ENCODE data around the gene IGFBP4.

IGFBP4 gene

DNA sequence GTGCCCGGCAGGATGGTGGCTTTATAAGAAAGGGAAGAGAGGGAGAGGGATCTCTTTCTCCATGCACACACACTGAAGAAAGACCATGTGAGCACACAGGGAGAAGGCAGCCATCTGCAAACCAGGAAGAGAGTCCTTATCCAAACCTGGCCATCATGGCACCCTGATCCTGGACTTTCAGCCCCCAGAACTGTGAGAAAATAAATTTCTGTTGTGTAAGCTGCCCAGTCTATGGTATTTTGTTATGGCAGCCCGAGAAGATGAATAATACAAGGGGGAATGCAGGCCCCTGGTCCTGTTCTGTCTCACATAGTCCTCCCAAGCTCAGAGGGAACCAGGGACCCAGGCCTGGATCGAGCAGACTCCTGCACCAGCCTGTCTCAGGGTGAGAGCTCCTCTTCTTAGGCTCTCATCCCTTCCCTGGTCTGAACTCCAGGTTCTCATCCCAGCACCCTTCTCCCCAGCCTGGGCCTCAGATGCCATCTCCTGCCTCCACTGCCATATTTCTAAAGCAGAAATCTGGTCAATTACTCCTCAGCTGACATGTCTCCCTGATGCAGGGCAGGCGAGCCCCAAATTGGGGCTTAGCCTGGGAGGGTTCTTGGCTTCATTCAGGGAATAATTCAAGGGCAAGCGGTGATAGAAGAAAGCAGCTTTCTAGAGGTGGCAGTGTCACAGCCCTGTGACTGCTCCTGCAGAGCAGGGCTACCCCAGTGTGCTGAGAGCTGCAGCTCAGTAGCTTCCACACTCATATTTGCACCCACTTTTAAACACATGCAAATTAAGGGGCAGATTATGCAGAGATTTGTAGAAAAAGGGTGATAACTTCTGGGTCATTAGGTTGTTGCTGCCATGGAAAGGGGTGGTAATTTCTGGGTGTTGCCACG lies 28.8 kb downstream of the IGFBP4 start:
- no peak for DNase-seq (ENCODE audit: low read depth in 2 of 2)

DNA sequence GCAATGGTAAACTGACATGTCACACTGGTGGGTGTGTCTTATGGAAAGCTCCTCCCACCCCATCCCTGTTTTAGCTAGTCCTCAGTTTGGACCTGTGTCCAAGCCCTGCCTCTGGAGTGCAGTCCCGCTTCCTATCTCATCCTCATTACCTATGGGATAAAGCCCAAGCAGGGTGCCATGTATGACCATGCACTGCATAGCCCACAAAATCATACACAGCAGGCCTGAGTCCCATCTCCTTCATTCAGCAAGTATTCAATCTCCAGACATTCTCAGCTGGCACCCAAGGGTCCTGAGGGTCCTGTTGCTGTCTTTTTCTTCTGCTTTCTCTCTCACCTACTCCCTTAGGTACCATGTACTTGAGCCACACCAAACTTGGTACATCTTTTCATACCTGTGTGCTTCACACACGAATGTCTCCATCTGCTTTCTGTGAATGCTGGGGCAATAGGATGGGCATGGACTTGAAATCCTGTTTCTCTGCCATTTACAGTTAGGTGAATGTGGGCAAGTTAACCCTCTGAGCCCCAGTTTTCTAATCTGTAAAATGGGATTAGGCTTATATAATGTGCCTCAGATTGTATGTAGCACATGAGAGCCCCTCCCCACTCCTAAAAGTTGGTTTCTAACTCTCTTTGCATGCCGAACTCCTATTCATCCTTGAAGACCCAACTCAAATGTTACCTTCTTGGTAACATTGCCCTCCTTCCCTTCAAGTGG lies 29.6 kb downstream of the IGFBP4 start:
- no peak for DNase-seq (ENCODE audit: low read depth in 2 of 2)

GRCh38 chr17:40473573-40474365 lies 30.5 kb downstream of the IGFBP4 start:
- no peak for DNase-seq (ENCODE audit: low read depth in 2 of 2)

DNA sequence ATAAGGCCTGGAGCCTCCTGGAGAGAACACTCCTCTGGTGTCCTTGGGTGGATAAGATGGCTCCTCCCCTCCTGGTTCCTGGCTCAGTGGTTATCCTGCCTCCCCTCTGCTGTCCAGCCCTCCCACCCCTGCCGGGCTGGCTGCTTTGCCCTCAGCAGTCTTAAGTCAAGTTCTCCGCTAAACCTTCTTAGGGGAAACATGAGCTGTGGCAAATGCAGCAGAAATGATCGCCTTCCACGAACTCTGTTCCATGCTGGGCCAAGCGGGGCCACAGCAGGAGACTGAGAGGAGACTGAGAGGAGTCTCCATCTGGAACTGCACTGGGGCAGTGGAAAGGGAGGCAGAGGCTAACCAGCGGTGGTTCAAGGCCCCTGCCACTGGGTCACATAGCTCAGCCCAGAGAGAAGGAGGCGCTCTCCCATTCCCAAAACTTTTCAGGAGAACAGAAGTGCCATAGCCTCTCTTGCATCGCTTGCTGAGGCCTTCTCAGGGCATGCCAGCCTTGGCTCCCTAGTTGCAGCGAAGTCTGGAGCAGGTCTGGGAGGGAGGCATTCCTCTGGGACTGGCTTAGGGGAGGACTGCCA lies 31.3 kb downstream of the IGFBP4 start:
- DNase-seq (ENCODE audit: low read depth in 2 of 2): no peak

GRCh38 chr17:40475234-40475908 lies 32.1 kb downstream of the IGFBP4 start:
- DNase-seq (ENCODE audit: low read depth in 2 of 2): no peak

DNA sequence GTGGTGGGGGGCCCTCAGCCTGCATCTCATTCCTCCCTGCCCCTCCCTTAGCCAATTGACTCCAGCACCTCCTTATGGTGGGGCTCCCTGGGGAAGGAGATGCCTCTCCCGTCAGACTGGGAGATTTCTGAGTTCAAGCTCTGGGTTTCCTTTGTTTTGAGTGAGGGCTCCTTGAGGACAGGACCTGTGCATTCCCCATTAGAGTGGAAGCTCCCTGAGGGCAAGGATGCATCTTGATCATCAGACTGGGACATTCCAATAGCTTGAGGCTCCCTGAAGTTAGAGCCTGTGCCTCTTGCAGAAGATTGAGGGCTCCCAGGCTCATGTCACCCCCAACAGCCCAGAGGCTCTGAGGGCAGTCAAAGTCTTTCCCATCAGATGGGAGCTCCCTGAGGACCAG lies 34.5 kb downstream of the IGFBP4 start:
- DNase-seq (ENCODE audit: low read depth in 2 of 2): no peak

DNA sequence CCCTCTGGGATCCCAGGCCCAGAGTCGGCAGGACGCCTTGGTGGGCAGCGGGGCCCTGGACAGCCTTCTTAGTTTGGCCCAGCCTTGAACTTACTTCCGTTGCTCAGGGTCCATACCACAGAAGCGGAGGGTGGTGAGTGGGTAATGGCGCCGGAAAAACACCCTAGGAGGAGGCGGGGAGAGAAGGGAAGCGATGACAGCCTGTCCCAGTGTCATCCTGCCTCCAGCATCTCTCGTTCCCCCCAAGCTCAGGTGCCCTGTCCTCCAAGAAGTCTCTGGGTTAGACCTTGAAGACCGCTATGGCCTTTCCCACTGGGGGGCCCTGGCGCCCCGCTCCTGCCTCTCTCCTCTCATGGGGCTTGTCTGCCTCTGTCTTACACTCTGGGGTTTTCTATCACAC lies 35.2 kb downstream of the IGFBP4 start:
- no peak for DNase-seq (ENCODE audit: low read depth in 2 of 2)

DNA sequence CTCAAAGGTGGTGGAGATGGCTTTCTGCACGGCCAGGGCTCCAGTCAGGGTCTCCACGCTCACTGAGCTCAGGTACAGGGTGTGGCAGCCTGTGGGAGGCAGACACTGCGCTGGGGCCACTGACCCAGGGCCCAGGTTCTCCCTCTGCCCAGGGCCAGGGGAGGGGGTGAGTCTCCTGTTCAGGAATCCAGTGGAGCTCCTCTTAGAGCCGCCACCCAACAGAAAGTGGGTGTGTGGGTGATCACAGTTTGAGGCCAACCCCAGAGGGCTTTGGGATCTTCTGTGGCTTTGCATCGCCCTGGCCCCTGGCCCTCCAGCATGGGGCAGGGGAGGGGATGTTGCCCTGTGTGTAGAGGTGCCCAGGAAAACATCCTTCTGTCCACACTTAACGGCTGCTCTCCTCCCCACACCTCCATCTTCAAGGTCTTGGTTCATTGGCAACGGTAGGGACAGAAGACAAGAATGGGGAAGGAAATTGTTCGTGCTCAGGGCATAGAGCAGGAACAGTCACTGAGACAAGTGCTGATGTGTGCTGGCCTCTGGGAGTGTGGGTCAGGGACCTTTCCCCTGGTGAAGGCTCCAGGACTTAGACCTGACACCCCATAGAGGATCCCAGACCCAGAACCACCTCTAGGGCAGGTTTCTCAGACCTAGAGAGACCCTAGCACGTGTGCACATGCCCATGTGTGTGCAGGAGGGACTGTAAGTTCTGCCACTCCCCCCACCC lies 36.7 kb downstream of the IGFBP4 start:
- DNase-seq (ENCODE audit: low read depth in 2 of 2): no peak

DNA sequence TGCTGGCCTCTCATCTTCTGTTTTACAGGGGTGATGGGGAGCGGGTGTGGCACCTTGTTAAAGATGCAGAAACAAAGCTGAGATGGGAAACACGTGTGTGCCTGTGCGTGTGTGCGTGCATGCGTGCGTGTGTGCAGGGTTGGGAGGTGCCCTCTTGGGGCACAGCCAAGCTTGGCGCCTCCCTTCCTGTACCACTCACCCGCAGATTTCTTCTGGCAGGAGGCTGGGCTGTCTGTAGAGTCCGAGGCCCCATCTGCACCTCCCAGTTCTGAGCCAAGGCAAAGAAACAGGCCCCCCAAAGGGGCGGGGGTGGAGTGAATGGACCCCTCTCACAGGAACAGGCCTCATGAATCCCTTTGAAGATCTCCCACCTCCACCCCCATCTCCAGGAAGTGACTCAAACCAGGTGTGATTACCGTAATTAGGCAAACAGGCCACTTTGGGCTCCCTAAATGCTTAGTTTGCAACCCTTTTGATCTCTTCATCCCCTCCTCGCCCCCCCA lies 37.3 kb downstream of the IGFBP4 start:
- DNase-seq (ENCODE audit: low read depth in 2 of 2): peak; percentile 65 to 71

DNA sequence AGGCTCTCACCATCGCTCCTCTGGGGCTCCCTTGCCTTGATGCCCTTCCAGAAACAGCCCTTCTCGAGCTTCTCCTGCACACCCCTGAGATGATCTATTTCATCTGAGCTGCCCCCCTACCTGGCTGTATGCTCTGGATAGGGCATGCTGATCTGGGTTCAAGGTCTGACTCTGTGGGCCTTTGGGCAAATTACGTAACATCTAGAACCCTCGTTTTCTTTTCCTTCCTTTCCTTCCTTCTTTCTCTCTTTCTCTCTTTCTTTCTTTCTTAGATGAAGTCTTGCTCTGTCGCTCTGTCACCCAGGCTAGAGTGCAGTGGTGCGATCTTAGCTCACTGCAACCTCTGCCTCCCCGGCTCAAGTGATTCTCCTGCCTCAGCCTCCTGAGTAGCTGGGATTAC lies 37.9 kb downstream of the IGFBP4 start:
- DNase-seq (ENCODE audit: low read depth in 2 of 2): no peak

- no peak for DNase-seq (ENCODE audit: low read depth in 2 of 2)
Measured at GRCh38 chr17:40482722-40483121, 39.5 kb downstream of the IGFBP4 start.

DNA sequence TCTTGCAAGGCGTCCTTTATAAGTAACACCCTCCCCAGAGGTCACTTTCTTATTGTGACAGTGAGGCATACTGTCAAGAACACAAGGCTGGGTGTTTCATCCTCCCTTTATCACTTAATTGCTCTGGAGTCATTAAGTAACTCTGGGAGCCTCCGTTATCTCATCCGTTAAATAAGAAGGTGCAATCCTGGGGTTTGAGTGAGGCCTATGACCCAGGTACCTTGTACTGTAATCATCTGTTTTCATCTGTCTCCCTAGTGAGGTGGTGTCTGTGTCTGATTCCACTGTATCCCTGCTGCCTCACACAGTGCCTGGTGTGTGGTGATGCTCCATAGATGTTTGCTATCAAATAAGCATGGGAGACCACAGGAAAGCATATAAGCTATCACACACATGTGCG lies 40.4 kb downstream of the IGFBP4 start:
- DNase-seq (ENCODE audit: low read depth in 2 of 2): no peak

GRCh38 chr17:40484285-40484972 lies 41.2 kb downstream of the IGFBP4 start:
- no peak for DNase-seq (ENCODE audit: low read depth in 2 of 2)

GRCh38 chr17:40484973-40485530 lies 41.8 kb downstream of the IGFBP4 start:
- DNase-seq (ENCODE audit: low read depth in 2 of 2): no peak

DNA sequence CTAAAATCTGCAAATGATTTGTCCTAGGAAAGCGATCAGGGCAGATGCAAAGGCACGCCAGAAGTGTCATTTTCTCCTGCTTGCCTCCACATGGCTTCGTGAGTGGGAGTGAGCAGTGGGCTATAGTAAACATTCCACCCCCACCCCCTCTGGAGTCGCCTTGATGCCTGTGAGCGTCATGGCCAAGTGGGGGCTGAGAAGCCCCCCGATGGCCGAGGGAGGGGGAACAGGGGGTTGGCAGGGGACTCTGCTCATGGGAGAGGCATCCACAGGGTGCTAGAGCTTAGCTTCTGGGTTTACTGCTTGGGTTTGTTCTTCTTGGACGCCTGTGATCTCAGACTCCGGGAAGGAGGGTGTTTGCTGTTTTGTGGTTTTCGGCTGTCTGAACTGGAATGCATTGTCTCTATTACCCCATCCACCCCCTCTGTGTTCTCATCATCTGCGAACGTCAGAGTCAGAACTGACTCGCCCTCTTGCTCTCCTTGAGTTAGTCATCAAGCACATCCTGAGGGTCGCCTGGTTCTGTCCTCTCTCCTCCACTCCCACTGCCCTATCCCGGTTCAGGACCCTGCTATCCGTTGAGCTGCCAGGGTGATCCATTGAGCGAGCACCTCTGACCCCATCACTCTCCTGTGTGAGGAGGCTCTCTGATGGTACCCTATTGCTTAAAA lies 42.7 kb downstream of the IGFBP4 start:
- no peak for DNase-seq (ENCODE audit: low read depth in 2 of 2)

GRCh38 chr17:40486522-40487370 lies 43.5 kb downstream of the IGFBP4 start:
- no peak for DNase-seq (ENCODE audit: low read depth in 2 of 2)

DNA sequence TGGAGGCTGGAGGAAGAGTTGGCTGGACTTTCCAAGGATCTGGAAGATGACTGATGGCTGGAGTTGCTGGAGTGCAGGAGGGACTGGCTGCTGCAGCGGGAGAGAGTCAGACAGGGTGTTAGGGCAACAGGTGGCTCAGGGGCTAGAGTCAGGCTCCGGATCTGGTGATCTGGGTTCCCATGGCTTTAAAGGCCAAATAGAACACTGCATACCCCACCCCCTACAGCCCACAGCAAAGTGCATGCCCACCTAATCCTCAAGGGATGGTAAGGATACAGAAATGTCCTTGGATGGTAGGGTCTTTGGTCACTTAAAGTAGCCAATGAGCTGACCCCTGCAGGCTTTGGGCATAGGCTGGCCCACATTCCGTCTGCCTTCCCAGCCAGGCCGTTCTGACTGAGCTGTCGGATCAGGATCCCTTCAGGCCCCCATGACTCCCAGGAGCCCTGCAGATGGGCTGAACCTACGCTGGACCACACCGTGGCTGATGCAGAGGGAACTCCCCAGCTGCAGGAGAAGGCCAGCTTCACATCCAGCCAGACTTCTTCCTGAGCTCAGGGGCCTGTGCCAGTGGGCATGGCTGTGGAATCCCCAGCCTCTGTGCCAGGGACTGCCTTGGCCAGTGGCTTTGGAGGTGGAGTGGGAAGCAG lies 44.2 kb downstream of the IGFBP4 start:
- DNase-seq (ENCODE audit: low read depth in 2 of 2): no peak
